ENCODE data around the gene NPDC1.

The NPDC1 gene

GRCh38 chr9:137026384-137026783 lies 19.6 kb downstream of the NPDC1 start:
- peaks cover 21% of the 10 kb centered on the region for H3K36me3 Mint-ChIP-seq (ENCODE audit: low read depth)
- H3K4me1 Mint-ChIP-seq (ENCODE audit: low read depth): peaks cover 55% of the 10 kb centered on the region
- H3K27ac Mint-ChIP-seq: no peak overlapping the region
- H3K4me3 Mint-ChIP-seq: no peak overlapping the region
- H3K9me3 Mint-ChIP-seq: no peaks in the 10 kb centered on the region
- intact Hi-C loops (cut with micrococcal nuclease): no loop called here
- H3K27me3 Mint-ChIP-seq: peaks cover 8% of the 10 kb centered on the region

GRCh38 chr9:137025517-137025966 lies 20.4 kb downstream of the NPDC1 start:
- no peak overlapping the region for H3K27ac Mint-ChIP-seq
- no peaks in the 10 kb centered on the region for H3K9me3 Mint-ChIP-seq
- H3K4me1 Mint-ChIP-seq (ENCODE audit: low read depth): peaks cover 46% of the 10 kb centered on the region
- H3K27me3 Mint-ChIP-seq: peaks cover 8% of the 10 kb centered on the region
- H3K36me3 Mint-ChIP-seq (ENCODE audit: low read depth): peaks cover 29% of the 10 kb centered on the region
- no peak overlapping the region for H3K4me3 Mint-ChIP-seq
- intact Hi-C loops (cut with micrococcal nuclease): no loop called here

GRCh38 chr9:137023583-137023991 lies 22.4 kb downstream of the NPDC1 start:
- peaks cover 29% of the 10 kb centered on the region for H3K4me1 Mint-ChIP-seq (ENCODE audit: low read depth)
- peaks cover 8% of the 10 kb centered on the region for H3K27me3 Mint-ChIP-seq
- H3K4me3 Mint-ChIP-seq: no peak overlapping the region
- no peak overlapping the region for H3K27ac Mint-ChIP-seq
- intact Hi-C loops (cut with micrococcal nuclease): no loop called here
- H3K36me3 Mint-ChIP-seq (ENCODE audit: low read depth): peaks cover 41% of the 10 kb centered on the region
- H3K9me3 Mint-ChIP-seq: no peaks in the 10 kb centered on the region

GRCh38 chr9:137023157-137023556 lies 22.8 kb downstream of the NPDC1 start:
- intact Hi-C loops (cut with micrococcal nuclease): no loop called here
- Mint-ChIP-seq H3K9me3 (no peaks in the 10 kb centered on the region), H3K4me1 (ENCODE audit: low read depth) (peaks cover 31% of the 10 kb centered on the region), H3K27me3 (peaks cover 8% of the 10 kb centered on the region), H3K36me3 (ENCODE audit: low read depth) (peaks cover 45% of the 10 kb centered on the region), H3K4me3 (no peak overlapping the region), H3K27ac (no peak overlapping the region)

- peaks cover 51% of the 10 kb centered on the region for H3K36me3 Mint-ChIP-seq (ENCODE audit: low read depth)
- no peaks in the 10 kb centered on the region for H3K9me3 Mint-ChIP-seq
- H3K4me1 Mint-ChIP-seq (ENCODE audit: low read depth): peaks cover 31% of the 10 kb centered on the region
- intact Hi-C loops (cut with micrococcal nuclease): no loop called here
- no peak overlapping the region for H3K27ac Mint-ChIP-seq
- H3K4me3 Mint-ChIP-seq: no peak overlapping the region
- H3K27me3 Mint-ChIP-seq: peaks cover 8% of the 10 kb centered on the region
Measured at GRCh38 chr9:137022662-137023008, 23.3 kb downstream of the NPDC1 start.

- peaks cover 26% of the 10 kb centered on the region for H3K4me1 Mint-ChIP-seq (ENCODE audit: low read depth)
- intact Hi-C loops (cut with micrococcal nuclease): no loop called here
- H3K36me3 Mint-ChIP-seq (ENCODE audit: low read depth): peaks cover 56% of the 10 kb centered on the region
- no peak overlapping the region for H3K27ac Mint-ChIP-seq
- H3K4me3 Mint-ChIP-seq: no peak overlapping the region
- H3K9me3 Mint-ChIP-seq: no peaks in the 10 kb centered on the region
- peaks cover 5% of the 10 kb centered on the region for H3K27me3 Mint-ChIP-seq
Measured at GRCh38 chr9:137021979-137022661, 23.9 kb downstream of the NPDC1 start.

- no peak overlapping the region for H3K27ac Mint-ChIP-seq
Measured at GRCh38 chr9:137021568-137021978, 24.4 kb downstream of the NPDC1 start.

GRCh38 chr9:137020771-137021567 lies 25.0 kb downstream of the NPDC1 start:
- Mint-ChIP-seq H3K27ac (no peak overlapping the region), H3K9me3 (no peaks in the 10 kb centered on the region), H3K36me3 (ENCODE audit: low read depth) (peaks cover 67% of the 10 kb centered on the region), H3K4me3 (no peak overlapping the region), H3K27me3 (no peaks in the 10 kb centered on the region), H3K4me1 (ENCODE audit: low read depth) (peaks cover 18% of the 10 kb centered on the region)
- intact Hi-C loops (cut with micrococcal nuclease): no loop called here

More at GRCh38 chr9:137021568-137021978, 24.4 kb downstream of the NPDC1 start:
- Mint-ChIP-seq H3K27me3 (peaks cover under 1% of the 10 kb centered on the region), H3K4me3 (no peak overlapping the region), H3K36me3 (ENCODE audit: low read depth) (peaks cover 61% of the 10 kb centered on the region), H3K9me3 (no peaks in the 10 kb centered on the region), H3K4me1 (ENCODE audit: low read depth) (peaks cover 21% of the 10 kb centered on the region)
- intact Hi-C loops (cut with micrococcal nuclease): no loop called here

- no peaks in the 10 kb centered on the region for H3K27me3 Mint-ChIP-seq
- H3K36me3 Mint-ChIP-seq (ENCODE audit: low read depth): peaks cover 76% of the 10 kb centered on the region
- peaks cover 18% of the 10 kb centered on the region for H3K4me1 Mint-ChIP-seq (ENCODE audit: low read depth)
- no peaks in the 10 kb centered on the region for H3K9me3 Mint-ChIP-seq
- H3K4me3 Mint-ChIP-seq: no peak overlapping the region
- no peak overlapping the region for H3K27ac Mint-ChIP-seq
- intact Hi-C loops (cut with micrococcal nuclease): no loop called here
Measured at GRCh38 chr9:137019891-137020683, 25.9 kb downstream of the NPDC1 start.

GRCh38 chr9:137018761-137019559 lies 27.0 kb downstream of the NPDC1 start:
- intact Hi-C loops (cut with micrococcal nuclease): no loop called here
- H3K27ac Mint-ChIP-seq: no peak overlapping the region

GRCh38 chr9:137017791-137018497 lies 28.0 kb downstream of the NPDC1 start:
- Mint-ChIP-seq H3K27me3 (no peaks in the 10 kb centered on the region), H3K4me1 (ENCODE audit: low read depth) (peaks cover 15% of the 10 kb centered on the region), H3K27ac (no peak overlapping the region), H3K9me3 (no peaks in the 10 kb centered on the region), H3K36me3 (ENCODE audit: low read depth) (peaks cover 85% of the 10 kb centered on the region), H3K4me3 (no peak overlapping the region)
- intact Hi-C loops (cut with micrococcal nuclease): no loop called here

More at GRCh38 chr9:137018761-137019559, 27.0 kb downstream of the NPDC1 start:
- H3K36me3 Mint-ChIP-seq (ENCODE audit: low read depth): peaks cover 86% of the 10 kb centered on the region
- H3K27me3 Mint-ChIP-seq: no peaks in the 10 kb centered on the region
- H3K9me3 Mint-ChIP-seq: no peaks in the 10 kb centered on the region
- H3K4me3 Mint-ChIP-seq: no peak overlapping the region
- H3K4me1 Mint-ChIP-seq (ENCODE audit: low read depth): peaks cover 18% of the 10 kb centered on the region

- H3K36me3 Mint-ChIP-seq (ENCODE audit: low read depth): peaks cover 86% of the 10 kb centered on the region
Measured at GRCh38 chr9:137017071-137017470, 28.9 kb downstream of the NPDC1 start.

GRCh38 chr9:137016436-137016835 lies 29.5 kb downstream of the NPDC1 start:
- H3K4me1 Mint-ChIP-seq (ENCODE audit: low read depth): peaks cover 5% of the 10 kb centered on the region
- H3K36me3 Mint-ChIP-seq (ENCODE audit: low read depth): peaks cover 89% of the 10 kb centered on the region
- intact Hi-C loops (cut with micrococcal nuclease): no loop called here
- no peak overlapping the region for H3K27ac Mint-ChIP-seq
- no peaks in the 10 kb centered on the region for H3K9me3 Mint-ChIP-seq
- no peak overlapping the region for H3K4me3 Mint-ChIP-seq
- H3K27me3 Mint-ChIP-seq: no peaks in the 10 kb centered on the region

More at GRCh38 chr9:137017071-137017470, 28.9 kb downstream of the NPDC1 start:
- H3K27me3 Mint-ChIP-seq: no peaks in the 10 kb centered on the region
- H3K4me1 Mint-ChIP-seq (ENCODE audit: low read depth): peaks cover 8% of the 10 kb centered on the region
- H3K27ac Mint-ChIP-seq: no peak overlapping the region
- H3K4me3 Mint-ChIP-seq: no peak overlapping the region
- intact Hi-C loops (cut with micrococcal nuclease): no loop called here
- H3K9me3 Mint-ChIP-seq: no peaks in the 10 kb centered on the region

All from dendritic cell treated with granulocyte-macrophage colony-stimulating factor and Interleukin-4, amounts not matched to agents 40 ng/mL and 50 ng/mL, for 4 days (primary cell).